Ascending aorta (tissue), 2 donors: ENCODE measurements around the gene B3GNT5. TPM values are rescaled to one million over a fixed set of nuclear protein-coding genes. Genes with fewer than 3 reads are reported as not detected.

Experiments
- DNase-seq, 2 donors: peaks; one replicate each; pipeline ENCODE4 v3.0.0-alpha.2; 2019; ENCODE audit warnings: low spot score in 2 of 2
- H3K27ac ChIP-seq, 2 donors: fragments of 200-600 bp; sonication (generic); one replicate each; pipeline ENCODE4 v1.5.1; 2016 to 2017; ENCODE audit warnings: mild to moderate bottlenecking in 1 of 2
- H3K27me3 ChIP-seq: fragments of 200-600 bp; sonication (generic); one replicate; pipeline ENCODE4 v1.5.1; 2017
- H3K36me3 ChIP-seq, 2 donors: fragments of 200-600 bp; sonication (generic); one replicate each; pipeline ENCODE4 v1.5.1; 2016
- H3K4me1 ChIP-seq, 2 donors: fragments of 200-600 bp; sonication (generic); one replicate each; pipeline ENCODE4 v1.5.1; 2016 to 2017; ENCODE audit warnings: mild to moderate bottlenecking in 1 of 2
- H3K4me3 ChIP-seq, 2 donors: fragments of 200-600 bp; sonication (generic); one replicate each; pipeline ENCODE4 v1.5.1; 2016 to 2017; ENCODE audit warnings: mild to moderate bottlenecking in 1 of 2
- H3K9me3 ChIP-seq, 2 donors: fragments of 200-600 bp; sonication (generic); one replicate each; pipeline ENCODE4 v1.5.1; 2016
- CTCF ChIP-seq, 3 experiments: fragments of 200-600 bp in 2 of 3; fragments of 450-650 bp in 1 of 3; sonication (generic) in 2 of 3; IDR thresholded peaks; one replicate each; pipeline ENCODE4 v1.5.1; 2016 to 2019; ENCODE audit warnings: antibody characterized with exemption in 3 of 3, mild to moderate bottlenecking in 1 of 3, moderate library complexity in 1 of 3
- intact Hi-C: fragments of 100-400 bp; cut with DNase I; formaldehyde crosslinking; loops from one replicate; pipeline ENCODE4 v1.15.1; 2023
- total RNA-seq: library from RNA; depleted of rRNA; stranded (reverse); fragments of >200 nt; gene quantifications from one replicate; pipeline ENCODE4 v1.1.0, GENCODE V29; 2016

Gene B3GNT5
- total RNA-seq, 1 donor from 2014 or later, result 0.11 TPM

- H3K27me3 ChIP-seq, result no peaks in the 10 kb centered on the region
- DNase-seq, result no peak
- no peak for TF ChIP-seq CTCF (IDR thresholded peaks at IDR 0.05)
- no peaks in the 10 kb centered on the region for H3K4me1 ChIP-seq
- H3K4me3 ChIP-seq, result no peak overlapping the region
- no peaks in the 10 kb centered on the region for H3K9me3 ChIP-seq
- intact Hi-C loops, result no loop called here
- no peaks in the 10 kb centered on the region for H3K36me3 ChIP-seq
- H3K27ac ChIP-seq, result no peak overlapping the region
Observed at GRCh38 chr3:183293966-183294365, 40.9 kb downstream of the B3GNT5 start.

GRCh38 chr3:183295211-183295610 lies 42.2 kb downstream of the B3GNT5 start:
- DNase-seq, result no peak
- Histone ChIP-seq H3K27me3 (no peaks in the 10 kb centered on the region), H3K4me3 (no peak overlapping the region), H3K36me3 (no peaks in the 10 kb centered on the region), H3K4me1 (no peaks in the 10 kb centered on the region), H3K27ac (no peak overlapping the region), H3K9me3 (no peaks in the 10 kb centered on the region)
- no peak for TF ChIP-seq CTCF (IDR thresholded peaks at IDR 0.05)
- intact Hi-C loops, result no loop called here

GRCh38 chr3:183296944-183297343 lies 43.9 kb downstream of the B3GNT5 start:
- Histone ChIP-seq H3K27ac (no peak overlapping the region), H3K27me3 (no peaks in the 10 kb centered on the region), H3K4me1 (no peaks in the 10 kb centered on the region), H3K4me3 (no peak overlapping the region), H3K36me3 (no peaks in the 10 kb centered on the region), H3K9me3 (no peaks in the 10 kb centered on the region)
- no peak for DNase-seq
- no peak for TF ChIP-seq CTCF (IDR thresholded peaks at IDR 0.05)
- intact Hi-C loops, result no loop called here

- H3K27ac ChIP-seq, result no peak overlapping the region
- intact Hi-C loops, result no loop called here
- no peak for TF ChIP-seq CTCF (IDR thresholded peaks at IDR 0.05)
- no peaks in the 10 kb centered on the region for H3K4me1 ChIP-seq
- peak; percentile 45 to 72 for DNase-seq
- no peaks in the 10 kb centered on the region for H3K9me3 ChIP-seq
- no peaks in the 10 kb centered on the region for H3K36me3 ChIP-seq
- H3K4me3 ChIP-seq, result no peak overlapping the region
- H3K27me3 ChIP-seq, result no peaks in the 10 kb centered on the region
Observed at GRCh38 chr3:183298701-183299153, 45.7 kb downstream of the B3GNT5 start.

- H3K9me3 ChIP-seq, result no peaks in the 10 kb centered on the region
- no peak overlapping the region for H3K27ac ChIP-seq
- H3K27me3 ChIP-seq, result no peaks in the 10 kb centered on the region
- H3K4me3 ChIP-seq, result no peak overlapping the region
- intact Hi-C loops, result no loop called here
- no peak for TF ChIP-seq CTCF (IDR thresholded peaks at IDR 0.05)
- no peak for DNase-seq
- no peaks in the 10 kb centered on the region for H3K36me3 ChIP-seq
- H3K4me1 ChIP-seq, result no peaks in the 10 kb centered on the region
Observed at GRCh38 chr3:183299976-183300375, 46.9 kb downstream of the B3GNT5 start.

- Histone ChIP-seq H3K9me3 (no peaks in the 10 kb centered on the region), H3K27ac (no peak overlapping the region), H3K4me3 (no peak overlapping the region), H3K4me1 (no peaks in the 10 kb centered on the region), H3K36me3 (no peaks in the 10 kb centered on the region), H3K27me3 (no peaks in the 10 kb centered on the region)
- intact Hi-C loops, result no loop called here
- TF ChIP-seq CTCF (IDR thresholded peaks at IDR 0.05), result no peak
- no peak for DNase-seq
Observed at GRCh38 chr3:183300996-183301562, 48.0 kb downstream of the B3GNT5 start.
